Caco-2 (cell line): Measurements from ENCODE around the gene IDUA. TPM values are rescaled to one million over a fixed set of nuclear protein-coding genes. Genes with fewer than 3 reads are reported as not detected.

Experiments
- BruUV-seq: library from RNA; stranded (reverse); fragments of 400-500 nt; replicated peaks from 2 replicates; lab custom pipeline; 2021; lab: Mats Ljungman, UMichigan
- CTCF ChIA-PET: fragments of 300-600 bp; sonication (Branson Sonifier 250); formaldehyde crosslinking; loops from one replicate; lab custom pipeline; 2022; ENCODE audit warnings: antibody characterized with exemption; lab: Charles Lee
- POLR2A ChIA-PET: fragments of 300-600 bp; sonication (Branson Sonifier 250); formaldehyde crosslinking; loops from one replicate; lab custom pipeline; 2022; ENCODE audit warnings: antibody characterized with exemption; lab: Charles Lee
- DNase-seq, 2 experiments: peaks; one replicate each; pipeline versions ENCODE4 v3.0.0 to v3.0.0-alpha.2; 2020 to 2022
- H3K27me3 ChIP-seq: replicated peaks from 2 replicates; pipeline ENCODE4 v1.6.0; 2011; ENCODE audit warnings: low read length; ENCODE audit not compliant: control insufficient read depth, insufficient read depth
- H3K36me3 ChIP-seq: 2 replicates; pipeline ENCODE4 v1.5.1; 2011; ENCODE audit warnings: low read length; ENCODE audit not compliant: control insufficient read depth, insufficient read depth
- H3K4me1 ChIP-seq: fragments of 250-450 bp; sonication (Bioruptor Pico); 2 replicates; pipeline ENCODE4 v1.5.1; 2020; ENCODE audit warnings: mild to moderate bottlenecking
- H3K4me3 ChIP-seq: 2 replicates; pipeline ENCODE4 v1.5.1; 2011; ENCODE audit warnings: low read depth, mild to moderate bottlenecking, control low read depth, low read length
- H3K9me3 ChIP-seq: fragments of 250-450 bp; sonication (Bioruptor Pico); 2 replicates; pipeline ENCODE4 v1.5.1; 2020; ENCODE audit warnings: mild to moderate bottlenecking, moderate library complexity
- H3K27ac Mint-ChIP-seq: one replicate; pipeline ENCODE4 v1.8.0; 2022; ENCODE audit warnings: mixed read lengths; ENCODE audit not compliant: unreplicated experiment
- H3K27me3 Mint-ChIP-seq: one replicate; pipeline ENCODE4 v1.8.0; 2022; ENCODE audit warnings: mixed read lengths; ENCODE audit not compliant: insufficient read depth, unreplicated experiment
- H3K36me3 Mint-ChIP-seq: one replicate; pipeline ENCODE4 v1.8.0; 2022; ENCODE audit warnings: mild to moderate bottlenecking, mixed read lengths; ENCODE audit not compliant: insufficient read depth, unreplicated experiment
- H3K4me1 Mint-ChIP-seq: one replicate; pipeline ENCODE4 v1.8.0; 2022; ENCODE audit warnings: low read depth, mixed read lengths; ENCODE audit not compliant: unreplicated experiment
- H3K4me3 Mint-ChIP-seq: one replicate; pipeline ENCODE4 v1.8.0; 2022; ENCODE audit warnings: mild to moderate bottlenecking, moderate library complexity, mixed read lengths; ENCODE audit not compliant: unreplicated experiment
- H3K9me3 Mint-ChIP-seq: one replicate; pipeline ENCODE4 v1.8.0; 2022; ENCODE audit warnings: mixed read lengths; ENCODE audit not compliant: unreplicated experiment
- CTCF ChIP-seq, 2 experiments: fragments of 200-600 bp in 1 of 2; IDR thresholded peaks; 1 replicate in 1 of 2; 2 replicates in 1 of 2; pipeline versions ENCODE4 v1.5.1 to v1.8.0; 2011 to 2022; ENCODE audit warnings: antibody characterized with exemption in 1 of 2, control low read depth in 1 of 2, inconsistent platforms in 1 of 2, low read depth in 1 of 2, low read length in 1 of 2, mild to moderate bottlenecking in 1 of 2, moderate library complexity in 1 of 2; ENCODE audit not compliant: insufficient read depth in 1 of 2, severe bottlenecking in 1 of 2, unreplicated experiment in 1 of 2
- intact Hi-C: fragments of 100-400 bp; cut with micrococcal nuclease; formaldehyde crosslinking; loops from one replicate; pipeline ENCODE4 v1.10.0; 2022; ENCODE audit not compliant: unreplicated experiment
- total RNA-seq: library from RNA; stranded (reverse); gene quantifications from 2 replicates; pipeline ENCODE4 v1.2.3, GENCODE V29; 2022

Gene IDUA
- total RNA-seq, 1 experiment from 2014 or later: 26.9 TPM

- BruUV-seq: no TSS peak
- no peaks in the 10 kb centered on the region for H3K36me3 Mint-ChIP-seq
- POLR2A ChIA-PET: no interaction called here
- H3K4me1 Mint-ChIP-seq: no peaks in the 10 kb centered on the region
- no peaks in the 10 kb centered on the region for H3K27me3 ChIP-seq
- H3K36me3 ChIP-seq: no peaks in the 10 kb centered on the region
- H3K27ac Mint-ChIP-seq: no peak overlapping the region
- no peak for DNase-seq
- H3K4me1 ChIP-seq: no peaks in the 10 kb centered on the region
- TF ChIP-seq CTCF (IDR thresholded peaks at IDR 0.05; ENCODE audit: insufficient read depth in 1 of 2, low read depth in 1 of 2, low read length in 1 of 2, severe bottlenecking in 1 of 2, unreplicated experiment in 1 of 2): no peak
- CTCF ChIA-PET: no interaction called here
- no peak overlapping the region for H3K4me3 ChIP-seq
- no peaks in the 10 kb centered on the region for H3K9me3 ChIP-seq
- intact Hi-C loops: no loop called here
- H3K27me3 Mint-ChIP-seq: no peaks in the 10 kb centered on the region
- H3K4me3 Mint-ChIP-seq: no peak overlapping the region
- H3K9me3 Mint-ChIP-seq: no peaks in the 10 kb centered on the region
Observed at GRCh38 chr4:1036095-1036494, 49.3 kb downstream of the IDUA start.

- no peaks in the 10 kb centered on the region for H3K4me1 Mint-ChIP-seq
- Histone ChIP-seq H3K4me3 (no peak overlapping the region), H3K9me3 (no peaks in the 10 kb centered on the region), H3K4me1 (0 out of 2 replicates have a peak, but pooled peaks cover 4% of the 10 kb centered on the region), H3K36me3 (no peaks in the 10 kb centered on the region), H3K27me3 (no peaks in the 10 kb centered on the region)
- no TSS peak for BruUV-seq
- no peaks in the 10 kb centered on the region for H3K9me3 Mint-ChIP-seq
- no peaks in the 10 kb centered on the region for H3K36me3 Mint-ChIP-seq
- intact Hi-C loops: no loop called here
- ChIA-PET POLR2A (no interaction called here), CTCF (interaction anchor here (0.6 kb wide), 1 partner anchor 30 kb away, joined by 4 read pairs; no protein-coding TSS in a partner anchor)
- no peak overlapping the region for H3K27ac Mint-ChIP-seq
- DNase-seq: no peak
- no peak for TF ChIP-seq CTCF (IDR thresholded peaks at IDR 0.05; ENCODE audit: insufficient read depth in 1 of 2, low read depth in 1 of 2, low read length in 1 of 2, severe bottlenecking in 1 of 2, unreplicated experiment in 1 of 2)
- no peak overlapping the region for H3K4me3 Mint-ChIP-seq
- no peaks in the 10 kb centered on the region for H3K27me3 Mint-ChIP-seq
Observed at GRCh38 chr4:1036976-1037810, 50.3 kb downstream of the IDUA start.

DNA sequence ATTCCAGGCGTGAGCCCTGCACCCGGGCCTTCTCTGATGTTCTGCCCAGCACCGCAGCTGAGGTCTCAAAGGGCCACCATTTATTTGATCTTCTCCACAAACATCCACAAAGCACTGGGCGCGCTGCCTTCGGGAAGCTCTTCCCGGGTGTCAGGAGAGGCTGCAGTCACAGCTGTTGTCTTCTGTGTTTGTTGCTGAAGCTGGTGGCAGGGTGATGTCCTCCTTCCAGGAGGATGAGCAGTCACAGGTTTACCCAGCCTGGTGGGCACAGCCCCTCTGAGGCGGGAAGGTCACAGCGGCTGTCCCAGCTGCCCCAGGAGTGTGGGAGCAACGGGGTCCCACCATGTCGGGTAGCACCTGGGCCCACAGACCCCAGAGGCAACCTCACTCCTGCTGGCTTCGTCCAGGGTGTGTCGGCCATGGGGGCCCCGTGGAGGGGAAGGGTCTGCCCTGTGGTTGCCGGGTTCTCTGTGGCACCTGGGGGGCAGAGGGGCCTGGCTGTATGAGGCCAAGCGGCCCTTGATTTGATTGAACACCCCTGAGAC, 52.2 kb downstream of the IDUA start:
- ChIA-PET POLR2A (no interaction called here), CTCF (no interaction called here)
- TF ChIP-seq CTCF (IDR thresholded peaks at IDR 0.05; ENCODE audit: insufficient read depth in 1 of 2, low read depth in 1 of 2, low read length in 1 of 2, severe bottlenecking in 1 of 2, unreplicated experiment in 1 of 2): no peak
- no peak for DNase-seq
- H3K9me3 Mint-ChIP-seq: no peaks in the 10 kb centered on the region
- no peak overlapping the region for H3K27ac Mint-ChIP-seq
- H3K9me3 ChIP-seq: no peaks in the 10 kb centered on the region
- H3K36me3 ChIP-seq: no peaks in the 10 kb centered on the region
- intact Hi-C loops: no loop called here
- H3K36me3 Mint-ChIP-seq: no peaks in the 10 kb centered on the region
- no peaks in the 10 kb centered on the region for H3K27me3 ChIP-seq
- no peaks in the 10 kb centered on the region for H3K27me3 Mint-ChIP-seq
- no peak overlapping the region for H3K4me3 ChIP-seq
- H3K4me1 ChIP-seq: peaks cover 13% of the 10 kb centered on the region
- H3K4me1 Mint-ChIP-seq: peaks cover 6% of the 10 kb centered on the region
- BruUV-seq: no TSS peak
- H3K4me3 Mint-ChIP-seq: no peak overlapping the region
